Osteoblast (primary cell): Measurements from ENCODE around the gene HAPLN1. TPM values are rescaled to one million over a fixed set of nuclear protein-coding genes. Genes with fewer than 3 reads are reported as not detected.

Experiments used
- DNase-seq: peaks from one replicate; pipeline ENCODE4 v3.0.0; 2011; ENCODE audit warnings: low spot score, mixed read lengths; ENCODE audit not compliant: insufficient read length; ENCODE audit errors: missing footprints
- H2AFZ ChIP-seq: 2 replicates; pipeline ENCODE4 v1.6.0; 2011; ENCODE audit warnings: mild to moderate bottlenecking, low read length
- H3K27ac ChIP-seq: 2 replicates; pipeline ENCODE4 v1.5.1; 2011; ENCODE audit warnings: mild to moderate bottlenecking, low read depth, low read length, moderate library complexity
- H3K27me3 ChIP-seq: 2 replicates; pipeline ENCODE4 v1.6.0; 2012; ENCODE audit warnings: mild to moderate bottlenecking, control low read depth, inconsistent platforms, low read length, moderate library complexity; ENCODE audit not compliant: insufficient read depth
- H3K36me3 ChIP-seq: 2 replicates; pipeline ENCODE4 v1.5.1; 2011; ENCODE audit warnings: mild to moderate bottlenecking, low read length, control low read depth, moderate library complexity; ENCODE audit not compliant: insufficient read depth
- H3K4me1 ChIP-seq: 2 replicates; pipeline ENCODE4 v1.5.1; 2011; ENCODE audit warnings: mild to moderate bottlenecking, low read length, control low read depth, moderate library complexity; ENCODE audit not compliant: insufficient read depth
- H3K4me2 ChIP-seq: 2 replicates; pipeline ENCODE4 v1.6.0; 2011; ENCODE audit warnings: mild to moderate bottlenecking, low read length; ENCODE audit not compliant: insufficient read depth
- H3K4me3 ChIP-seq: fragments of 200-600 bp; sonication (generic); 3 replicates; pipeline ENCODE4 v1.5.1; 2012; ENCODE audit warnings: mild to moderate bottlenecking, low read length, inconsistent platforms; ENCODE audit not compliant: insufficient read depth
- H3K79me2 ChIP-seq: 2 replicates; pipeline ENCODE4 v1.6.0; 2012; ENCODE audit warnings: mild to moderate bottlenecking, low read length, control low read depth, inconsistent platforms; ENCODE audit not compliant: insufficient read depth
- H3K9me3 ChIP-seq: 2 replicates; pipeline ENCODE4 v1.5.1; 2011; ENCODE audit warnings: low read depth, low read length, control low read depth
- H4K20me1 ChIP-seq: 2 replicates; pipeline ENCODE4 v1.6.0; 2012; ENCODE audit warnings: mild to moderate bottlenecking, low read length, control low read depth; ENCODE audit not compliant: insufficient read depth
- total RNA-seq: library from RNA; depleted of rRNA; stranded (reverse); fragments of >200 nt; gene quantifications from 2 replicates; pipeline ENCODE4 v1.2.3, GENCODE V29; 2012
- TF ChIP-seq, protein P1 (sequence below): IDR thresholded peaks from 2 replicates; pipeline ENCODE4 v1.5.1; 2011; ENCODE audit warnings: mild to moderate bottlenecking, low read depth, low read length, moderate library complexity; ENCODE audit errors: extremely low read depth

The HAPLN1 gene
- total RNA-seq, 1 donor: 18.8 TPM

DNA sequence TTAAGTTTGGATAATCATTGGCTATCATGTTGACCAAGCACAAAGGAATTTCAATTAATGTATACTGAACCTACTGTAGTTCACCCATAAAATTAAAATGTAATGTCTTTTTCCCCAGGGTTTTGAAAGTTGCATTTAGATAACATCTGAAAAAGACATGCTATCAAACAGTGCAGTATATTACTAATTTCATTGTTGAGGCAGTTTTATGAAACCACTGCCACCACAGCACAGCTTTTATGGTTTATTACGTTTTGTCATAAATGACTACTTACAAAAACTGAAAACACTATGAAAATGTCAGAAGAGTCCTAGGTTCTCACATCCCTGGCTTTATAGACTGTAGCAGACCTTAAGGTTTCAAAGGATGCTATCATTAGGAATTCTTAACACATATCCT is 32.0 kb upstream of the HAPLN1 start:
- Histone ChIP-seq H4K20me1 (no peaks in the 10 kb centered on the region), H3K79me2 (no peaks in the 10 kb centered on the region), H3K36me3 (no peaks in the 10 kb centered on the region), H3K4me2 (no peak overlapping the region), H3K27me3 (no peaks in the 10 kb centered on the region), H3K4me1 (no peaks in the 10 kb centered on the region), H3K27ac (no peak overlapping the region), H3K9me3 (peaks cover 6% of the 10 kb centered on the region), H2AFZ (no peak overlapping the region), H3K4me3 (no peak overlapping the region)
- TF ChIP-seq, protein P1, sequence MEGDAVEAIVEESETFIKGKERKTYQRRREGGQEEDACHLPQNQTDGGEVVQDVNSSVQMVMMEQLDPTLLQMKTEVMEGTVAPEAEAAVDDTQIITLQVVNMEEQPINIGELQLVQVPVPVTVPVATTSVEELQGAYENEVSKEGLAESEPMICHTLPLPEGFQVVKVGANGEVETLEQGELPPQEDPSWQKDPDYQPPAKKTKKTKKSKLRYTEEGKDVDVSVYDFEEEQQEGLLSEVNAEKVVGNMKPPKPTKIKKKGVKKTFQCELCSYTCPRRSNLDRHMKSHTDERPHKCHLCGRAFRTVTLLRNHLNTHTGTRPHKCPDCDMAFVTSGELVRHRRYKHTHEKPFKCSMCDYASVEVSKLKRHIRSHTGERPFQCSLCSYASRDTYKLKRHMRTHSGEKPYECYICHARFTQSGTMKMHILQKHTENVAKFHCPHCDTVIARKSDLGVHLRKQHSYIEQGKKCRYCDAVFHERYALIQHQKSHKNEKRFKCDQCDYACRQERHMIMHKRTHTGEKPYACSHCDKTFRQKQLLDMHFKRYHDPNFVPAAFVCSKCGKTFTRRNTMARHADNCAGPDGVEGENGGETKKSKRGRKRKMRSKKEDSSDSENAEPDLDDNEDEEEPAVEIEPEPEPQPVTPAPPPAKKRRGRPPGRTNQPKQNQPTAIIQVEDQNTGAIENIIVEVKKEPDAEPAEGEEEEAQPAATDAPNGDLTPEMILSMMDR: no peak
- DNase-seq: no peak

DNA sequence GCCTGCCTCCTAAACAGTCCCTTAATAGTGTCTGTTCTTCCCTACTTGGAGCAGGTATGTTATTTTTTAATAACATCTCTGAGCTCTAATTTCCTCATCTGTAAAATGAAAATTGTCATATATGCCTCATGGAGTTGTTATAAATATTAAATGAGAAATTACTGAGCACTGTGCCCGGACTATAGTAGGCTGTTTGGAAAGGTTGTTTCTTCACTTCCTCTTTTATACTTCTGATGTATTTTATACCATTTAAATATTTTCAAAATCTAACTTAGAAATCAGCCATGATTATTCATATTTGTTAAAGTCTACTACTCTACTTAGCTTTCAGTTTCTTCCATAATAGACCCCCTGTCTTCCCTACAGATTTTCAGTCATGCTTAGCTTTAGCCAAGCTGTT is 30.5 kb upstream of the HAPLN1 start:
- no peaks in the 10 kb centered on the region for H3K27me3 ChIP-seq
- no peaks in the 10 kb centered on the region for H3K4me1 ChIP-seq
- H2AFZ ChIP-seq: no peak overlapping the region
- H3K36me3 ChIP-seq: no peaks in the 10 kb centered on the region
- no peak overlapping the region for H3K4me3 ChIP-seq
- H3K79me2 ChIP-seq: no peaks in the 10 kb centered on the region
- TF ChIP-seq, protein P1: no peak
- peaks cover 6% of the 10 kb centered on the region for H3K9me3 ChIP-seq
- H3K27ac ChIP-seq: no peak overlapping the region
- no peak overlapping the region for H3K4me2 ChIP-seq
- no peaks in the 10 kb centered on the region for H4K20me1 ChIP-seq
- DNase-seq: no peak

DNA sequence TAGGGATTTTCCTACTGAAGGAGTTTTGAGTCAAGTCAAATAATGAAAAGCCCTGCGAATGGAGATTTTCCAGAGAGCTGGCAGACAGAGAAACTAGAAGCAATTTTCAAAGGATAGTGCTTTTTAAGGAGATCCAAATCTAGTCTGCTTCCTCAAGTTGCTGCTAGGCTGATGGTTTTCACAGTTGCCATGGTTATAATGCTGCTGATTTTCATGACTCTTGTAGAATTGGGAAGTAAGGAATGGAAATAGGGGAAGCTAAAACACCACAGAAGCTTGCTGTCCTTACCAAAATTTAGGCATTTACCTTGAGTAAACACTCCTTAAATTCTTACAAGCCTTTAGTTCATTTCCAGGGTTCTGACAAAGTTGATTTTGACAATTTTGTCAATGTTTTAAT is 30.1 kb upstream of the HAPLN1 start:
- H3K4me3 ChIP-seq: no peak overlapping the region
- H3K27me3 ChIP-seq: no peaks in the 10 kb centered on the region
- H2AFZ ChIP-seq: no peak overlapping the region
- H3K27ac ChIP-seq: no peak overlapping the region
- no peak for DNase-seq
- H3K79me2 ChIP-seq: no peaks in the 10 kb centered on the region
- H4K20me1 ChIP-seq: no peaks in the 10 kb centered on the region
- H3K9me3 ChIP-seq: peaks cover 6% of the 10 kb centered on the region
- H3K36me3 ChIP-seq: no peaks in the 10 kb centered on the region
- peaks cover under 1% of the 10 kb centered on the region for H3K4me1 ChIP-seq
- no peak overlapping the region for H3K4me2 ChIP-seq
- TF ChIP-seq, protein P1: no peak

DNA sequence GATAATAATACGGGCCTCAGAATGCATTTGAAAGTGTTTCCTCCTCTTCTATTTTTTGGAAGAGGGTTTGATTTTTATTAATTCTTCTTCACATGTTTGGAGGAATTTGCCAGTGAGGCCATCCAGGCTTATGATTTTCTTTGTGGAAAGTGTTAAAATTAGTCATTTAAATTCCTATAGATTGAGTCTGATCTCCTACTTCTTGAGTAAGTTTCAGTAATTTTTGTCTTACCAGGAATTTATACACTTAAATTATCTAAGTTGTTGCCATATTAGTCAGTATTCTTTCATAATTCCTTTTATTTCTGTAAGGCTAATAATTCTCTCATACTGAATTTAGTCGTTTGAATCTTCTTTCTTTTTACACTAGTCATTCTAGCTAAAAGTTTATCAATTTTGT is 25.2 kb upstream of the HAPLN1 start:
- peak; percentile 14 for DNase-seq

More for the DNA sequence above, 25.2 kb upstream of the HAPLN1 start:
- Histone ChIP-seq H4K20me1 (no peaks in the 10 kb centered on the region), H3K4me3 (no peak overlapping the region), H3K4me2 (no peak overlapping the region), H3K4me1 (peaks cover 7% of the 10 kb centered on the region), H3K36me3 (no peaks in the 10 kb centered on the region), H3K79me2 (no peaks in the 10 kb centered on the region), H2AFZ (no peak overlapping the region), H3K27ac (no peak overlapping the region), H3K27me3 (no peaks in the 10 kb centered on the region), H3K9me3 (peaks cover 6% of the 10 kb centered on the region)
- TF ChIP-seq, protein P1: no peak
